ENCODE results near the gene BMS1. TPM values are rescaled to one million over a fixed set of nuclear protein-coding genes. Genes with fewer than 3 reads are reported as not detected.

Gene BMS1
- total RNA-seq, 1 experiment from 2014 or later, result 25.9 TPM

DNA sequence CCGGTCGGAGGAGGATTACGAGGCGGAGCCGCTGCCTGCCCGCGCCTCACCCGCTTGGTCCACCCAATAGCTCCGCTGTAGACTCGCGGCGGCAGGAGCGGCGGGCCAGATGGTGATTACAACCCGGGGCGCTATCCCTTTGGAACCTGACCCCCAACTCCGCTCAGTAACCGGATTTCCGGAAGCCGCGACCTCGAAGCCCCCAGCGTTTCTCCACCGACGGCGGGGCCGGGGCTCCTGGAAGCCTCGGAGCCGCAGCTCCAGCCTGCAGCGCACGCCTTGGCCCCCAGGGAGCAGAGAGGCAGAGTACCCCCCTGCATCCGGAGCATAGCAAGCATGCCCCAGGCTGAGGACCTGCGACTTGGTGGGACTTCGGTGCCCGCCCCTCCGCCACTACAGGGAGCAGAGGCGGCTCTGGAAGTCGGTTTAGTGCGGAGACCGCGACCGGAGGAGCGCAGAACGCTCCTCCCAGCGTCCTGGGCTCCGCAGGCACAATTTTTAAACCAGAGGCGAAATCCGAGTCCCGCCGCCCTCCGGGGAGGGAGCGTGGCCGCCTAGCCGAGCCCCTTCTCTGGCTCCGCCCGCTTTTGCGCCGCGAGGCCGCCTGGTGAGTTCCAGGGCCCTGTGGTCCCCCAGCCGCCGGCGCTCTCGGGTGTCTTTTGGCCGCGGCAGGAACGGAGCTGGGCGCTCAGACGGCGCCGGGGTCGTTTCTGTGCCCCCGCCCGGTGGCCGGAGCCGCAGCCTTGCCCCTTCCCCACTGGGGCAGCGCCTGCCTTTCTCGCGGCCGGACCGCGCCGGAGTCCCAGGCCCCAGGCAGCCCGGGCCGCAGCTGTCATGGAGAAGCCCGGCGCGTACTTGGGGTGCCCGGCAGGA, 28.2 kb upstream of the BMS1 start:
- TF ChIP-seq, protein P1, sequence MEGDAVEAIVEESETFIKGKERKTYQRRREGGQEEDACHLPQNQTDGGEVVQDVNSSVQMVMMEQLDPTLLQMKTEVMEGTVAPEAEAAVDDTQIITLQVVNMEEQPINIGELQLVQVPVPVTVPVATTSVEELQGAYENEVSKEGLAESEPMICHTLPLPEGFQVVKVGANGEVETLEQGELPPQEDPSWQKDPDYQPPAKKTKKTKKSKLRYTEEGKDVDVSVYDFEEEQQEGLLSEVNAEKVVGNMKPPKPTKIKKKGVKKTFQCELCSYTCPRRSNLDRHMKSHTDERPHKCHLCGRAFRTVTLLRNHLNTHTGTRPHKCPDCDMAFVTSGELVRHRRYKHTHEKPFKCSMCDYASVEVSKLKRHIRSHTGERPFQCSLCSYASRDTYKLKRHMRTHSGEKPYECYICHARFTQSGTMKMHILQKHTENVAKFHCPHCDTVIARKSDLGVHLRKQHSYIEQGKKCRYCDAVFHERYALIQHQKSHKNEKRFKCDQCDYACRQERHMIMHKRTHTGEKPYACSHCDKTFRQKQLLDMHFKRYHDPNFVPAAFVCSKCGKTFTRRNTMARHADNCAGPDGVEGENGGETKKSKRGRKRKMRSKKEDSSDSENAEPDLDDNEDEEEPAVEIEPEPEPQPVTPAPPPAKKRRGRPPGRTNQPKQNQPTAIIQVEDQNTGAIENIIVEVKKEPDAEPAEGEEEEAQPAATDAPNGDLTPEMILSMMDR (IDR thresholded peaks at IDR 0.05; ENCODE audit: unreplicated experiment), result no peak
- peaks cover 35% of the 10 kb centered on the region for H3K27me3 Mint-ChIP-seq (ENCODE audit: unreplicated experiment)
- peak overlapping the region; percentile 82 for H3K4me3 Mint-ChIP-seq (ENCODE audit: low read depth, unreplicated experiment)
- peak; percentile 40 for DNase-seq
- H3K4me1 Mint-ChIP-seq (ENCODE audit: low read depth, unreplicated experiment), result no peaks in the 10 kb centered on the region
- intact Hi-C loops (cut with micrococcal nuclease; ENCODE audit: unreplicated experiment), result loop anchor here (5.0 kb wide), 1 partner anchor 117 kb away; the partner anchor contains the start of gene ZNF33B
- peaks cover 21% of the 10 kb centered on the region for H3K36me3 Mint-ChIP-seq (ENCODE audit: insufficient read depth, unreplicated experiment)
- CTCF ChIA-PET, result interaction anchor here (1.3 to 2.1 kb wide), 3 partner anchors 25 to 114 kb away, joined by 3 to 8 read pairs (median 4); partner anchors contain the start of gene BMS1
- BruUV-seq (replicated peaks), result no TSS peak
- H3K9me3 Mint-ChIP-seq (ENCODE audit: low read depth, unreplicated experiment), result peaks cover 3% of the 10 kb centered on the region
- no peak overlapping the region for H3K27ac Mint-ChIP-seq (ENCODE audit: unreplicated experiment)

DNA sequence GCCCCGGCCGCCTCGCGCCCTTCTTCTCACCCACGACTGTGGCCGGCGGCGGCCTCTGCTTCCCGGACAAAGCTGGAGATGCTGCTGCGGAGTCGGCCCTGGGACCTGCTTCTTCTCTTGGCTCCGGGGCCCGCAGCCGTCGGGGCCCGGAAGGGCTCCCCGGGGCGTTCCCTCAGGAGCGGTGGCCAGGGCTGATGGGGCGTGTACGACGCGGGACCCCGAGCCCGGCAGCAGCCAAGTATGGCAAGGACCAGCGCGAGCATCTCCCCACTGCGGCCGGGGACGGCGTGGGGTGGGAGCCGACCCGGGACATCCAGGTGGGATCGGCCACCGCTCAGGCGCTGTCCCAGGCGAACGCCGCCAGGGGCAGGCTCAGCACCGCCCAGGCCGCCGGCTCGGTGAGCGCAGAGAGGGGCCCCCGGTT, 27.6 kb upstream of the BMS1 start:
- BruUV-seq (replicated peaks), result no TSS peak
- Mint-ChIP-seq H3K36me3 (ENCODE audit: insufficient read depth, unreplicated experiment) (peaks cover 21% of the 10 kb centered on the region), H3K4me1 (ENCODE audit: low read depth, unreplicated experiment) (no peaks in the 10 kb centered on the region), H3K4me3 (ENCODE audit: low read depth, unreplicated experiment) (peak overlapping the region; percentile 82), H3K27ac (ENCODE audit: unreplicated experiment) (no peak overlapping the region), H3K27me3 (ENCODE audit: unreplicated experiment) (peaks cover 35% of the 10 kb centered on the region), H3K9me3 (ENCODE audit: low read depth, unreplicated experiment) (peaks cover 4% of the 10 kb centered on the region)
- TF ChIP-seq, protein P1 (IDR thresholded peaks at IDR 0.05; ENCODE audit: unreplicated experiment), result no peak
- CTCF ChIA-PET, result no interaction called here
- peak; percentile 42 for DNase-seq
- intact Hi-C loops (cut with micrococcal nuclease; ENCODE audit: unreplicated experiment), result no loop called here

DNA sequence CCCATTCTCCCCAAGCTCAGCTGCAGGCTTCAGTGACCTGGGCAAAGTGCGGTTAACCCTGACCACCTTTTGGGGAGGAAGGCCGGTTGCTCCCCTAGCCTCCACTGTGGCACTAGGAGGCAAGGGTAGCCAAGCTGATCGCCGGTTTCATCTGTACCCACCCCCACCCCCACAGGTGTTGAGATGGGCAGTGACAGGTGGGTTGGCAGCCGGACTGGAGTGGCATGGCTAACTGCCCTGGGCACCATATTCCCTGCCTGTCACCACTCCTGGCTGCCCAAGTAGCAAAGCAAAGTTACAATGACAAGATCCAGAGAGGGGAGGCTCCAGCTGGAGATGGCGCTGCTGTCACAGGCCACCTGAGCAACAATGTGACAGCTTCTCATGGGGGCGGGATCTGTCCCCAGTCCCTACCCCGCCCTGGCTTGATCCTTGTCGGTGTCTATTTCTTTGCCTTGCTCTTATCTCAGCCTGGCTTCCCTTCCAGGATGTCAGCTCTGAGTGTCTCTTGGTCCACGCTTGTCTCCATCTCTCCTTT, 27.0 kb upstream of the BMS1 start:
- Mint-ChIP-seq H3K9me3 (ENCODE audit: low read depth, unreplicated experiment) (peaks cover 7% of the 10 kb centered on the region), H3K36me3 (ENCODE audit: insufficient read depth, unreplicated experiment) (peaks cover 21% of the 10 kb centered on the region), H3K4me3 (ENCODE audit: low read depth, unreplicated experiment) (peak overlapping the region; percentile 82), H3K27me3 (ENCODE audit: unreplicated experiment) (peaks cover 41% of the 10 kb centered on the region), H3K4me1 (ENCODE audit: low read depth, unreplicated experiment) (no peaks in the 10 kb centered on the region), H3K27ac (ENCODE audit: unreplicated experiment) (no peak overlapping the region)
- DNase-seq, result no peak
- no TSS peak for BruUV-seq (replicated peaks)
- CTCF ChIA-PET, result no interaction called here
- intact Hi-C loops (cut with micrococcal nuclease; ENCODE audit: unreplicated experiment), result no loop called here
- TF ChIP-seq, protein P1 (IDR thresholded peaks at IDR 0.05; ENCODE audit: unreplicated experiment), result no peak

DNA sequence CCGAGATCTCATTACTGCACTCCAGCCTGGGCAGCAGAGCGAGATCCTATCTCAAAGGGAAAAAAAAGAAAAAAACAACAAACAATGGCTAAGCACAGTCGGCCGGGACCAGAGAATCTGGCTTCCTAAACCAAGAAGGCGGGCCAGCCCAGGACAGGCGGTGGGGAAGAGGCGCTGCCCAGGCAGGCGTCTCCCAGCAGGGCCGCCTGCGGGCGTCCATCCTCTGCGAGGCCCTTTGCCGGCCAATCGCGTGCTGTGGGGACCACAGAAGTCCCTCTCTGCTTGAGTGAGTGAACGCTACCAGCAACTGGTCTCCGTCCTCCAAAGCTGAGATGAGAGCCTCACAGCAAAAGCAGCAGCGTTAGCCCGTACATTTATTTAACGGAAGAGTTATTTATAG, 14.7 kb upstream of the BMS1 start:
- no peak for DNase-seq
- Mint-ChIP-seq H3K36me3 (ENCODE audit: insufficient read depth, unreplicated experiment) (peaks cover 7% of the 10 kb centered on the region), H3K4me3 (ENCODE audit: low read depth, unreplicated experiment) (no peak overlapping the region), H3K27me3 (ENCODE audit: unreplicated experiment) (no peaks in the 10 kb centered on the region), H3K27ac (ENCODE audit: unreplicated experiment) (no peak overlapping the region), H3K9me3 (ENCODE audit: low read depth, unreplicated experiment) (peaks cover 7% of the 10 kb centered on the region), H3K4me1 (ENCODE audit: low read depth, unreplicated experiment) (no peaks in the 10 kb centered on the region)
- no TSS peak for BruUV-seq (replicated peaks)
- intact Hi-C loops (cut with micrococcal nuclease; ENCODE audit: unreplicated experiment), result no loop called here
- TF ChIP-seq, protein P1 (IDR thresholded peaks at IDR 0.05; ENCODE audit: unreplicated experiment), result no peak
- CTCF ChIA-PET, result no interaction called here
